Liver (tissue), 3 donors: ENCODE results near the gene VPREB1.

Experiments
- GABPA ChIP-seq, 2 donors: IDR thresholded peaks in 1 of 2; conservative IDR thresholded peaks in 1 of 2; 2 replicates each; pipeline ENCODE4 v1.6.1; 2016; ENCODE audit warnings: antibody characterized with exemption in 2 of 2, mild to moderate bottlenecking in 1 of 2, moderate library complexity in 1 of 2
- RXRA ChIP-seq, 2 donors: IDR thresholded peaks; 2 replicates each; pipeline ENCODE4 v1.6.1; 2017 to 2018; ENCODE audit warnings: antibody characterized with exemption in 2 of 2, mild to moderate bottlenecking in 1 of 2
- TAF1 ChIP-seq: conservative IDR thresholded peaks from 2 replicates; pipeline ENCODE4 v1.6.1; 2016; ENCODE audit warnings: antibody characterized with exemption, mild to moderate bottlenecking
- TF ChIP-seq, protein P1 (sequence below): IDR thresholded peaks from 2 replicates; pipeline ENCODE4 v1.6.1; 2016; ENCODE audit warnings: antibody characterized with exemption, mild to moderate bottlenecking
- TF ChIP-seq, protein P2 (sequence below): fragments of 150-350 bp; IDR thresholded peaks from 2 replicates; pipeline ENCODE4 v1.5.1; 2017; ENCODE audit warnings: improper control_type of control experiment, low read depth, low read length; ENCODE audit not compliant: missing input control
- donor health status: healthy.
- donor health status: healthy.

DNA sequence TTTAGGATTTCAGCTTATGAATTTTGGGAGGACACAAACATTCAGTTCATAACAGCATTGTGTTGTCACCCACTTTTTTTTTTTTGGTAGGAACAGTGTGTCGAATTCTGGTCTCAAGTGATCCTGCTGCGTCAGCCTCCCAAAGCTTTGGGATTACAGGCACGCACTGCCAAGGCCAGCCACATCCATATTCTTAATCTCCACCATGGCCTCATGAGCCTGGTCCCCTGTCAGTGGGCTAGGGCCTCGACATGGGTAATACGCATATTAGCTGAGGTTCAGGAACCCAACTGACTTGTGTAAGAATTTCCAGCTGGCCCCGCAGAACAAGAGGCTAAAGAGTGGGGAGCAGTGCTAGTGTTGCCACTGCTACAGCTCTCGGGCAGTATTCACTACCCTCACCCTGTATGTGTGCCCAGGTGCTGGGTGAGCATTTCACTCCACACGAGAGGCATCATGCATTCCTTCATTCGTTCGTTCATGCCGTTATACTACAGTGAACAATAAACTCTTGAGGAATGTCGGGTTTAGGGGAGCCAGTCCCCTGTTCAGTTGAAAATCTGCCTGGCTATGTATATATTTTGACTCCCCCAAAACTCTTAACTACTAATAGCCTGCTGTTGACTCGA is 5.2 kb upstream of the VPREB1 start:
- TF ChIP-seq, protein P1, sequence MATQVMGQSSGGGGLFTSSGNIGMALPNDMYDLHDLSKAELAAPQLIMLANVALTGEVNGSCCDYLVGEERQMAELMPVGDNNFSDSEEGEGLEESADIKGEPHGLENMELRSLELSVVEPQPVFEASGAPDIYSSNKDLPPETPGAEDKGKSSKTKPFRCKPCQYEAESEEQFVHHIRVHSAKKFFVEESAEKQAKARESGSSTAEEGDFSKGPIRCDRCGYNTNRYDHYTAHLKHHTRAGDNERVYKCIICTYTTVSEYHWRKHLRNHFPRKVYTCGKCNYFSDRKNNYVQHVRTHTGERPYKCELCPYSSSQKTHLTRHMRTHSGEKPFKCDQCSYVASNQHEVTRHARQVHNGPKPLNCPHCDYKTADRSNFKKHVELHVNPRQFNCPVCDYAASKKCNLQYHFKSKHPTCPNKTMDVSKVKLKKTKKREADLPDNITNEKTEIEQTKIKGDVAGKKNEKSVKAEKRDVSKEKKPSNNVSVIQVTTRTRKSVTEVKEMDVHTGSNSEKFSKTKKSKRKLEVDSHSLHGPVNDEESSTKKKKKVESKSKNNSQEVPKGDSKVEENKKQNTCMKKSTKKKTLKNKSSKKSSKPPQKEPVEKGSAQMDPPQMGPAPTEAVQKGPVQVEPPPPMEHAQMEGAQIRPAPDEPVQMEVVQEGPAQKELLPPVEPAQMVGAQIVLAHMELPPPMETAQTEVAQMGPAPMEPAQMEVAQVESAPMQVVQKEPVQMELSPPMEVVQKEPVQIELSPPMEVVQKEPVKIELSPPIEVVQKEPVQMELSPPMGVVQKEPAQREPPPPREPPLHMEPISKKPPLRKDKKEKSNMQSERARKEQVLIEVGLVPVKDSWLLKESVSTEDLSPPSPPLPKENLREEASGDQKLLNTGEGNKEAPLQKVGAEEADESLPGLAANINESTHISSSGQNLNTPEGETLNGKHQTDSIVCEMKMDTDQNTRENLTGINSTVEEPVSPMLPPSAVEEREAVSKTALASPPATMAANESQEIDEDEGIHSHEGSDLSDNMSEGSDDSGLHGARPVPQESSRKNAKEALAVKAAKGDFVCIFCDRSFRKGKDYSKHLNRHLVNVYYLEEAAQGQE: no peak
- TF ChIP-seq, protein P2, sequence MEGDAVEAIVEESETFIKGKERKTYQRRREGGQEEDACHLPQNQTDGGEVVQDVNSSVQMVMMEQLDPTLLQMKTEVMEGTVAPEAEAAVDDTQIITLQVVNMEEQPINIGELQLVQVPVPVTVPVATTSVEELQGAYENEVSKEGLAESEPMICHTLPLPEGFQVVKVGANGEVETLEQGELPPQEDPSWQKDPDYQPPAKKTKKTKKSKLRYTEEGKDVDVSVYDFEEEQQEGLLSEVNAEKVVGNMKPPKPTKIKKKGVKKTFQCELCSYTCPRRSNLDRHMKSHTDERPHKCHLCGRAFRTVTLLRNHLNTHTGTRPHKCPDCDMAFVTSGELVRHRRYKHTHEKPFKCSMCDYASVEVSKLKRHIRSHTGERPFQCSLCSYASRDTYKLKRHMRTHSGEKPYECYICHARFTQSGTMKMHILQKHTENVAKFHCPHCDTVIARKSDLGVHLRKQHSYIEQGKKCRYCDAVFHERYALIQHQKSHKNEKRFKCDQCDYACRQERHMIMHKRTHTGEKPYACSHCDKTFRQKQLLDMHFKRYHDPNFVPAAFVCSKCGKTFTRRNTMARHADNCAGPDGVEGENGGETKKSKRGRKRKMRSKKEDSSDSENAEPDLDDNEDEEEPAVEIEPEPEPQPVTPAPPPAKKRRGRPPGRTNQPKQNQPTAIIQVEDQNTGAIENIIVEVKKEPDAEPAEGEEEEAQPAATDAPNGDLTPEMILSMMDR: no peak
- TF ChIP-seq RXRA (IDR thresholded peaks at IDR 0.05): no peak
- no peak for TF ChIP-seq GABPA (IDR thresholded peaks at IDR 0.05 in 1 of 2, conservative IDR thresholded peaks at IDR 0.05 in 1 of 2)
- TF ChIP-seq TAF1: no peak
